Activated CD4-positive, CD25-positive, alpha-beta regulatory T cell (primary cell): Measurements from ENCODE around the gene PIP5KL1.

Experiments used
- DNase-seq, 4 experiments: peaks; one replicate each; lab custom pipeline; 2025; lab: John Stamatoyannopoulos, UW

PIP5KL1 gene

GRCh38 chr9:127968700-127969383, 38.3 kb upstream of the PIP5KL1 start:
- no peak for DNase-seq

DNA sequence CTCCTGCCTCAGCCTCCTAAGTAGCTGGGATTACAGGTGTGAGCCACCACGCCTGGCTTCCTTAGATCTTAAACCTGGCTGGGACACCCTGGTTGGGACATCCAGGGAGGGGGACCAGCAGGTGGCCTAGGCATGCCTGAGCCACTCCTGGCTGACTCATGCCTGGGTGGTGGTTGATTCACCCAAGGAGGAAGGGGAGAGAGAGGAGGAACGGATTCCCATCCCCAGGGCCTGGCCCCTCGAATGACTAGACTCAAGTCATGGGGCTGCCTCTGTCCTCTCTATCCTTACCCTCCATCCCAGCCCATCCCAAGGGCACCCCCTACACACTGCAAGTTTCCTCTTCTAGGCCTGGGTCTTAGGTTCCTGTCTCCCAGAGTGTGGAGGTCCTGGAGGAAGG, 37.5 kb upstream of the PIP5KL1 start:
- DNase-seq: no peak

DNA sequence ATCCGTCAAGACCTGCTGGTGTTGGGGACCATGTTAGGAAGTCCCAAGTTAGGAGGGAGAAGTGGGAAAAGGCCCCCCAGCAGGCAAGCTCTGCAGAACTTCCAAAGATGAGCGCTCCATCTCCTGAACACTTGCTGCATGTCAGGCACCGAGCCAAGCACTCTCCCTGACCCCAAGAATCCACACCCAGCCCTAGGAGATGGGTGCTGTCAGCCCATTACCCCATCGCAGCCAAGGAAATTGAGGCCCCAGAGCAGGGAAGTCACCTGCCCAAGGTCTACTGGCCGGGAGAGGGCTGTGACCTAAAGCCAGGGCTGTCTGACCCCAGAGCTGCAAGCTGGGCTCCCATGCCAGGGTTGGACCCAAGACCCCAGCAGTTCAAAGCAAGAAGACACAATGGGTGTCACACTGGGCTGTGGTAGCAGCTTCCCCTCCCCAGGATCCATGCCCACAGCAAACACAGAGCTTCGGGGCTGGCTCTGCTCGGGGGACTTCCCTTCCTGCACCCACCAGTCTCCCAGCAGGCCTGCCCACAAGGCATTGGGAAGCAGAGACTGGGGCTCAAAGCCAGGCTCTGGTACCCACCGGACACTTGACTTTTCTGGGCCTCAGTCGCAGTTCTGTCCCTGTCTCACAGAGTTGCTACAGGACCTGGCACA, 36.7 kb upstream of the PIP5KL1 start:
- no peak for DNase-seq

- no peak for DNase-seq
These were observed 36.0 kb upstream of the PIP5KL1 start for GRCh38 chr9:127966416-127967150.

DNA sequence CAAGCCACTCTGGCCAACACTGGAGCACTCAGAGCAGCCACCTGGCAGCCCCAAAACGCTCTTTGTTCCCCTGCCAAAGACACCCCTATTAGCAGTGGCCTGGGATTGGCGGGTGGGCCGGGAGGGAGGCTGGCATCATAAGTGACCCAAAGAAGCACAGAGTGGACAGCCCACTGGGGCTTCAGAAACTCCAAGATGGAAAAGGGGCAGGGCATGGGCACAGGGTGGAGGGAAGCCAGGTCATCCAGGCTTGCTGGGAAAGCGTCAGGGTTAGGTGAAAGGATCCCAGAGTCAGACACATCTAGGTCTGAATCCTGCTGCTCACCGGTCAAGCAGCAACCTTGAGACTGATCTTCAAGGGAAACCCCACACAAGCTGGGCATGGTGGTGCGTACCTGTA, 35.4 kb upstream of the PIP5KL1 start:
- DNase-seq: no peak

GRCh38 chr9:127963359-127964064, 32.9 kb upstream of the PIP5KL1 start:
- no peak for DNase-seq

GRCh38 chr9:127963041-127963358, 32.4 kb upstream of the PIP5KL1 start:
- no peak for DNase-seq

- DNase-seq: no peak
These were observed 31.7 kb upstream of the PIP5KL1 start for GRCh38 chr9:127962278-127962677.

DNA sequence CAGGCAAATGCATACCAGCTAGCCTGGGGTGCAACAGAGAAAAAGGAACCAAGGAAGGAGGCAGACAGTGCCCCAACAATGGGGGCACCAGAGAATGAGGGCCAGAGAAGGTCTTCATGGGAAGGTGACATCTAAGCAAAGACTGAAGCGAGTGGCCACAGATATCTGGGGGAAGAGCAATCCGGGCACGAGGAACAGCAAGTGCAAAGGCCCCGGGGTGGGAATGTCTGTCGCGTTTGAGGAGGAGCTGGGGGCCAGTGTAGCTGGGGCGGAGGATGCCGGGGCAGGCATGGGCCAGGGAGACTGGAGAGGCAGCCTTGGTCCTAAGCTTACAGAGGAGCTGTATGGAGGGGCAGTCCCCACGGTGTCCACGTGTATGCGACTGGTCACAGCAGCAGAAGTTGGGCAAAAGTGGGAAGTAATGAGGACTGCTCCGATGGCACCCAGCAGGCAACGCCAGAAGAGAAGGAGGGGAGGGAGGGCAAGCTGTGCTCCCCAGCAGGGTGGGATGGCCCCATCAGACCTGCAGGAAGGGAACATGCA, 31.1 kb upstream of the PIP5KL1 start:
- no peak for DNase-seq

DNA sequence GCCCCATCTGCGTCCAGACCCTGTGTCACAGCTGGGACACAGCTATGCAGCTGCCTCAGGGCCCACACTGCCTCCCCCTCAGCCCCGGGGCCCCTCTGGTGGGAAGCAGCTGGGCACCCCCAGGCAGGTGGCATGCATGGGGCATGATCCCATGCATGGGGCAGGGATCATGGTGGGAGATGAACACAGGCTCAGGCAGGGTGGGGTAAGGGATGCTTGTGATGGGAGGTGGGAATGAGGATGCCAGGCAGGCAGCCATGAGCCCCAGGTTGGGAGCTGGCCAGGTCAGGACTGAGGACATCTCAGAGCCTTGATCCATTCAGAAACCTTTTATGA, 30.5 kb upstream of the PIP5KL1 start:
- no peak for DNase-seq

DNA sequence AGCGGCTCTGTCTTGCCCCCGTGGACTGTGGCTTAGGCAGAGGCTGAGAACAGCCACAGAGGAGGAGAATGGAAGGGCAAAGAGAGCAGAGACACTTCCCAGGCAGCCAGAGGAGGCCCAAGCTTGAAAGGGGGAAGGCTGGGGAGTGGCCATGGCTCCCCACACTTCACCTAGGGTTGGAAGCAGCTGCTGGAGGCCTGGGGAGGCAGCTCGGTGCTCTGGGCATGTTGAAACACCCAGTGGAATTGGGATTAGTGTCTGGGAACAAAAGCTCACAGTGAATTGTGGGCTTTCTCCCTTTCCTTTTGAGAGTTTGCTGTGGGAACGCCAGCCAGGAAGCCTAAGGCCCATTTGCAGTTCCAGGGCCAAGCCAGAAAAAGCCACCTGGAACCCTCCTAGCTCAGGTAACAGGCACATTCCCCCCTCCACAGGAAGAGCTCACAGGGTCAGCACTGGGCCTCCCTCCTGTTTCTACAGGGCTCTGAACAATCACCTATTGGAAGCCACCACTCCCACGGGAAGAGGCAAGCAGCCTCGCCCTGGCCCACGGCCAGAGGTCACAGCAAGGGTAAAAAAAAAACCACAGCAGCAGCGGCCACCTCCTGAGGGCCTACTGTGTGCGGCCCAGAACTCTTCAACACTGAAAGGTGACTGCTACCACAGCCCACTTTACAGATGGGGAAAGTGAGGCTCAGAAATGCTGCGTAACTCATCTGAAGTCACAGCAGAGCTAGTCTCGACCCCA, 30.0 kb upstream of the PIP5KL1 start:
- DNase-seq: no peak

DNA sequence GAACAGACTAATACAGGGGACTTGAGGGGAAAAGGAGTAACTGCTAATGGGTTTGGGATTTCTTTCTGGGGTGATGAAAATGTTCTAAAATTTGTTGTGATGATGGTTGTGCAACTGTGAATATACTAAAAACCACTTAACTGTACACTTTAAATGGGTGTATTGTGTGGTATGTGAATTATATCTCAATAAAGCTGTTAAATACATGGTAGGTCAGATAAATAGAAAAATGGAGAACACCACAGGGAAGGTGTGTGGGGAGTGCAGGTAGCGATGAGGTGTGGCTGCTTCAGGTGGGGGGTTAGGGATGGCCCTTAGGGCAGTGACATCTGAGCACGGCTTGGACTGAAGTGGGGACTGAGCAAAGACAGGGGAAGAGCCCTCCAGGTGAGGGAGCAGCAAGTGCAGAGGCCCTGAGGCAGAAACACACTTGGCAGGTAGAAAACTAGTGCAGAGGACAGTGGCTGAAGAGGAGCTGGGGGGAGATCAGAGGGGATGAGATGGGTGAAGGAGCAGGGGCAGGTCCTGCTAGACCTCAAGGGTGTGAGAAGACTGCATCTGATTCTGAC, 29.3 kb upstream of the PIP5KL1 start:
- no peak for DNase-seq

- no peak for DNase-seq
These were observed 28.8 kb upstream of the PIP5KL1 start for GRCh38 chr9:127959398-127959797.

GRCh38 chr9:127958728-127959127, 28.2 kb upstream of the PIP5KL1 start:
- DNase-seq: no peak

DNA sequence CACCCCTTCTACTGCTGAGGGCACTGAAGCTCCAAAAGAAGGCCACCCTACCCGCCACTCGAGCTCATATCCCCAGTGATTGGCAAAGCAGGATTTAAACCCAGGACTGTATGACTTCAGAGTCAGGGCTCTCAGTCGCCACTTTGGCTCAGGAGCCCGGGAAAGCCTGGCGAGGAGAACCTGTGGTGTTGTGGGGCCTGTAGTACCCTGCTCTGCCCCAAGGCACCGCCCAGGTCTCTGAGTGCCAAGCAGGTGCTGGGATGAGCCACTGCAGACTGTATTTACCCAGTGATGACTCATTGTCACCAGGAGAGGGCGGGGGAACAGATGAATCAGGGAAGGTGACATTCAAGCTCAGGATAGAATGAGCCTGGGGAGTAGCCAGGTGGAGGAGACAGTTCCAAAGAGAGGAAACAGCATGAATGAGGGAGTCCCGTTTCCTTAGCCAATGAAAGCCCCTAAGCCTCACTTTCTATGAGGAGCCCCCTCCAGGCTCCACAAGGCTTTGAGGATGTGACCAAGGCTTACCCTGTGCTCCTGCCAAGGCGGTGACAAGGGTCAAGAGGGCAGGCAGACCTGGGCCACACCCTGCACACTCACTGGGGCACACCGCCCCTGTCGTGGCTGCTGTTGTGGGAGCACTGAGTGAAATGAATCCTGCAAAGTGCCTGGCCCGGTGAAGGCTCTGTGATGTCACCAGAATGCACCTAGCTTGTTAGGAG, 24.9 kb upstream of the PIP5KL1 start:
- DNase-seq: peak; percentile 58 to 66 (median 64)

GRCh38 chr9:127954831-127955293, 24.3 kb upstream of the PIP5KL1 start:
- no peak for DNase-seq

DNA sequence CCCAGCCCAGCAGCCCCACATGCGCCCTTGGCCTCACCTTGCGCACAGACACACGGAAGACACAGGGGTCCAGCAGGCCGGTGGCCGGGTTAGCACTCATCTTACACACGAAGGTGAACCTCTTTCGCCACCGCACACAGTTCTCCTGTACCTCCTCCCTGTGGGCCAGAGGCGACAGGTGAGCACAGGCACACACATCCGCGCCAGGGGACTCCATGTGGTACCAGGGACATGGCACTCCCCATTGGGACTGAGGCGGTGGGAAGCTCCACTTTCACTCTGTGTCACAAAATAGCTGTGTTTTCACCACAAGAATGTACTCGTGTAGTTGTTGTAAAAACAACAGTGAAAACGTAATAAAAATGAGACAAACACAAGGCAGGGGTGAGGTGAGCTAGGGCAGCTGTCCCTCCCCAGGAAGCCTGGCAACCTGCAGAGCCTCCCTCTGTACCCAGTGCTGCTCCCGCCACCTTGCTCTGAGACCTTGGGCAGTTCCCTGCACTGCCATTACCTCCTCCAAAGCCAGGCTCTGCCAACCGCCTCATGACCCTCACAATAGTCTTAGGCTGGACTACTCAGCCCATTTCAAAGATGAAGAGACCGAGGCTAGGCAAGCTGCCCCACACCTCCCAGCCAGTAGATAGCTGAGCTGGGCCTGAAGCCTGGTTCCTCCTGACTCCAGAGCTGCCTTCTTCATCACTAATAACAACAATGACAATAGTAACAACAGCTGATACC, 23.4 kb upstream of the PIP5KL1 start:
- DNase-seq: no peak

DNA sequence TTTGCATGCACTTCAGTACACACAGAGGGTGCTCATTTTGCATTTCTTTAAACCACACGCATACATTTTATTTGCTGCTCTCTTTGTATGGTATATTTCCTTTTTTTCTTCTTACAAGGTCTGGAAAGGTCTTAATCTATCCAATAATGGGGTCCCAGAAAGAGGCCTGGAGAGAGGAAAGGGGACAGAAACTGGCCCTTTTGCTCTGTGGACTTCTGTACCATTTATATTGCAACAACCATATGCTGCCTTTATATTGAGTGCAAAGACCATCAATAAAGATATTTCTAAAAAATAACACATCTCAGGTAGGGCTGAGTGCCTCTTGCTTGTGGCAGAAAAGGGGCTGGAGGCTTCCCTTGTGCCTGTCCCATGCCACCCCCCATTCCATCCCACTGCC, 22.6 kb upstream of the PIP5KL1 start:
- no peak for DNase-seq

DNA sequence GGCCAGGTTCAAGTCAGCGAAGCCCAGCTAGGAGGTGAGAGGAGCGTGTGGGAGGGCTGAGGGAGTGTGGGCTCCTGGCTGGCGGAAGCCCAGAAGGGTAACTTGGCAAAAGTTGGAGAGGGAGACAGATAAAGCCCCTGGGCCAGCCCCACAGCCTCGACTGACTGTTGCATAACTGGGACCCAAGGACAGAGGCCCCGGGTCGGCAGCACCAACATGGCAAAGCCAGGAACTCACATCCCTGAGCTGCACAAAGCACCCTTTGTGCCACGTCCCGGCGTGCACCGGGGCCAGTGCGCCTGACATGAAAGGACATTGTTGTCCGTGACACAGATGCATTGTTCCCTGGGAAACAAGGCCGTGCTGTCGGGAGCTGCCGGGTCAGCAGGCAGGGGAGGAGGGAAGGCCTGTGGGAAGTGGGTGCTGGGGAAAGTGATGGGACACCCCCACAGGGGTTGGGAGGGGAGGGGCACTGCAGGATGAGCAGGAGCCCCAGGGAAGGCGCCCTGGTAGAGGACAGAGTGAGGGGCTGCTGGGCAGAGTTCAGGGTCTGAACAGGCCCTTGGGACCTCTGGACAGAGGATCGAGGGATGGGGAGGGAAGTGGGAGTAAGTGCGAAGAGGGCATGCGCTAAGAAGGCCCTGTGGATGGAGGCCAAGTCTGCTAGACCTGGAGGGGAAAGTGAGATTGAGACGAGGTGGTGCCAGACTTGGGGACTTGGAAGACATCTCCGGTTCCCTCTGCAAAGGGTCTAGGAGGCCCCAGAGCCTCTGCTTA, 20.1 kb upstream of the PIP5KL1 start:
- no peak for DNase-seq
